ENCODE measurements around the gene SERPINA4.
"Not testable (repeated sequence)": the region's sequence is repeated elsewhere in the genome, so short reads cannot be mapped to it uniquely, and the experiment has no call there.

Gene SERPINA4

DNA sequence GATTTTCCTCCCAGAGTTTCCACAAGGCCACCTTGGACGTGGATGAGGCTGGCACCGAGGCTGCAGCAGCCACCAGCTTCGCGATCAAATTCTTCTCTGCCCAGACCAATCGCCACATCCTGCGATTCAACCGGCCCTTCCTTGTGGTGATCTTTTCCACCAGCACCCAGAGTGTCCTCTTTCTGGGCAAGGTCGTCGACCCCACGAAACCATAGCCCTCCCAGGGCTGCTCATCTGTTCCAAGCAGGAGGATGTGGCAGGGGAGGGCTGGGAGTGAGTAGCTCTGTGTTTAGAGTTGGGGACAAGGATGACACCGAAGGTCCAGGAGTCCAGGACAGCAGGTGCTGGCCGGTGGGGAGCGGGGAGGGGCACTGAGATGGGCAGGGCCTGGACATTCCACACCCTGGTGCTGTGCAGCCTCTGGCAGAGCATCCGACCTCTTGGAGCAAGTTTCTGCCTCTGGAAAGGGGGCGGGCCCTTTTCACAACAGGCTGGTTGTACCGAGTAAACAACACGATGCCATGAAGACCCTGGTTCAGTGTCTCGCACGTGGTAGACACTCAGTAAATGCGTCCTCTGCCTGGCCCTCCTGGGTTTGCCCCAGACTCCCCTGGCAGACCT is 8.2 kb downstream of the SERPINA4 start:
- no peak for DNase-seq (ENCODE audit: low read depth)

DNA sequence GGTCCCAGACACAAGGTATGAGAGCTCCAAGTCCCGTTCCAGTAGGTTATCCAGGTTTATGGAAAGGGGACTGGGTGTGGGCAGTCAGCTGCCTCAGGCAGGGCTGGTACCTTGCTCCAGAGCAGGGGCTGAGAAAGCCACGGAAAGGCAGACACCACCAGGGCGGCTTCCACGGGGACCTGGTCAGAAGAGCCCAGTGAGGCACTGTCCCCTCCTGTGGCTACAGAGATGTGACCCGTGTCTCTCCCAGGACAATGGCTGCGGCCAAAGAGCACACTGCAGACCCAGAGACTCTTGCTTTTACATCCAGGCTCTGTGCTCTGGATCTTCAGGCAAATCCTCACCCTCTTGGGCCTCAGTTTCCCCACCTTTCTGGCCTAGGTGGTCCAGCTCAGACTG is 8.8 kb downstream of the SERPINA4 start:
- DNase-seq (ENCODE audit: low read depth) = no peak

DNA sequence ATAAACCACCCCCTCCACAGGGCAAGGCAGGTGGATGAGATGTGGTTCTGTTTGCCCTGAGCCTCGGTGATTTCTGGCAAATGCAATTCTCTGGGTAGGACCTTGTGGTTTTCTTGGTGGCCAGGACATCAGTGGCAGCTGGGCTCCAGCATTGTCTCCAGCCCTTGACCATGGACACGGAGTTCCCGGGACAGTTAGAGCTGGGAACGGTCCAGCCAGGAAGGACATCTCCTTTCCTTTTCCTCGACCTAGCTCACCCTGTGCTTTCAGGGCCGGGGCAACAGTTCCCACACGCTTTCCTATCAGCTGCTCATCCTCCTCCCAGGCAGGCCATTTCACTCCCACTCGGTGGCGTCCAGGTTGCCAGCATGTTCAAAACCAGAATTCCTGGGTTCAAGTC is 9.2 kb downstream of the SERPINA4 start:
- no peak for DNase-seq (ENCODE audit: low read depth)

DNA sequence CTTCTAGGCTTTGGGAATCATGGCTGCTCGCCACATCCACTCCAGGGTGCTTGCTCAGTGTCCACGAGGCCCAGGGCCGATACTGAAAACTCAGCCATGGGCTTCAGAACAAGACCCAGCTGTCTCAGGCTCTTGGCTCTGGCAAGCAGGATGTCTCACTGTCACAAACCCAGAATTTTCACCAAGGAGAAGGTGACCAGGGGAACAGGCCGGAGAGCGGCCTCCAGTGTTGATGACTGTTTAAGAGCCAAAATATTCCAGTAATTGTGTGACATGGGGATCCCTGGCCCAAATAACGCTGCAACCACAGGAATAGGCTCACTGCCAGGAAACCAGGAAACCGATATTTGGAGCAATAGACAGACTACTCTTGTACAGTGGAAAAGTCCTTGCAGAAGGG is 10.2 kb downstream of the SERPINA4 start:
- no peak for DNase-seq (ENCODE audit: low read depth)

DNA sequence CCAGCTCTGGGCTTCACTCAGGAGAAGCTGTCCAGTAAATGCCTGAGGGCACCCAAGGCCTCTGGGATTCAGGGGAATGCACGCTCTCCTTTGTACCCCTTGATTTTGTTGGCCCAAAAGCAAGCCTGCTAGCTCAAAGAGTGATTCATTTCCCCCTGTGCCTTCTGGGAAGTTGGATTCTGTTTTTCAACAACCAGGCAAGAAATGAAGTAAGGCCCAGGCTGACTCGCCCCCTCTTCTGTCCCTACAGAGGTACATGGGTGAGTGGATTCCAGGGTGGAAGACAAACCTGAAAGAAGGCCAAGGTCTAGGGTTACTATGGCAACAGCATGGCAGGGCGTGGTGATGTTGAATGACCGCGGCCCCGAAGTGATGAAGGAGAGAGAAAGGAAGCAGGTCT is 10.7 kb downstream of the SERPINA4 start:
- no peak for DNase-seq (ENCODE audit: low read depth)

DNA sequence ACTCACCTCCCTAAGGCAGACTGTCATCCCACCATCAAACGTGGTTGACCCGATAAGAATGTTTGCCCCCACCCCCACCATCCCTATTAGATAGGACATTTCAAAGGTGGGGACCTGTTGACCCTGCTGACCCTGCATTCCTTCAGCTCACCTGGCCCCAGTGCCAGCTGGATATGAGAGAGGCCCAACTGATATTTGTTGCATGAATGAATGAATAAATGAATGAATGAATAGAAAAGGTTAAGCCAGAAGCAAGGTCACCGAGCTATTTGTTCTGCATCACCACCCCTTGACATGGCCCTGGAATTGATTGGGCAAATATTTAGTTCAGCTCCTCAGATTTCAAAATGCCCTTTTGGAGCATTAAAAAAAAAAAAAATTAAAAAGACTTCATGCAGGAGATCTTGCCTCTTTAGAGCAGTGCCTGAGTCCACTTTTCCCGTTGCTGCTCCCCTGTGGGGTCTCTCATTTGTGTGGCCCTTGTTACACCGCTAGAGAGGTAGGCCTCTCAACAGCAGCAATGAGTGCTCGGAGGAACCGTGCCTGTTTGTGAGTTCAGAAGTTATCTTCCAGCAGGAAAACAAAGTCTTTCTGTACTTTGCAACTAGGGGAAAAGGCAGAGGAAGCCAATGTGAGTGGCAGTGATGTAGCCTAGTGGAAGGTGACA is 11.5 kb downstream of the SERPINA4 start:
- DNase-seq (ENCODE audit: low read depth) = no peak

DNA sequence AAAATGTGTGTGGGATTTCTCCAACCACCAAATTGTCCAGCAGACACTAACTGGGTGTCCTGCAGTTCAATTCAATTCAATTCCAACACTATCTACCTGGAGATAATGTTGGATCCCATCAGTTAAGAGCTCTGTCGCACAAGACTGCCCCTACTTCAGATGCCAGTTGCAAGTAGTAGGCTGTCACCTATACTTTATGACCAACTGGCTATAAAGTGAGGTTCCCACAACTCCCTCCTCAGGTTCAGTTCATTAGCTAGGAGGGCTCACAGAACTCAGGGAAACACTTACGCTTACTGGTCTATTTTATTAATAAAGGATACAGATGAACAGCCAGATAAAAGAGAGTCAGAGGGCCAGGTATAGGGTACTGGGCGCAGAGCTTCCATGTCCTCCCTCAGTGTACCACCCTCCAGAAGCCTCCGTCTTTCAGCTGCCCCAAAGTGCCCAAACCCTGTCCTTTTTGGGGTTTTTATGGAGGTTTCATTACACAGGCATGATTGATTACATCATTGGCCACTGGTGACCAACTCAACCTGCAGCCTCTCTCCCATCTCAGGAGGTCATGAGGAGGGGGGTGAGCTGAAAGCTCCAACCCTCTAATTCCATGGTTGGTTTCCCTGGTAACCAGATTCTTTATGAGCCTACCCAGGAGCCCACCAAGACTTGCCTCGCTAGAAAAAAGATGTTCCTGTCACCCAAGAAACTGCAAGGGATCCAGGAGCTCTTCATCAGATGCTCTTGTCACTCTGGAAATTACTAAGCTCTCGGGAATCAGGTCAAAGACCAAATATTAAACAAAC is 12.4 kb downstream of the SERPINA4 start:
- no peak for DNase-seq (ENCODE audit: low read depth)

DNA sequence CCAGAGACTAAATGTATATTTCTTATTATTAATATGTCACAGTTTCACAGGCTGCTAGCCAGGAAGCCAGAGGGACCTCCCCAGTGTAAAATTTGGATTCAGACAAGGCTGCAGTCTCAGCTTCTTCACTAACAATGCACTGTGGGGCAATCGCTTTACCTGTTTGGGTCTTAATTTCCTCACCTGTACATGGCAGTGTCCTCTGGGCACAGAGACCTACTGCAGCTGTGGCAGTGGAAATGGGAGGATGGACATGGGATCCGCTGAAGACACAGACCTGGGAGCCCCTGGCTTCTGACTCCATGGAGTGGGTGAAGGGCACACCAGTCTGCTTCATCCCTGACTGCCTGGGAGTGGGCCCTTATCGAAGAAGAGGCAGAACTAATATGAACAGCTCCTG is 13.1 kb downstream of the SERPINA4 start:
- no peak for DNase-seq (ENCODE audit: low read depth)

DNA sequence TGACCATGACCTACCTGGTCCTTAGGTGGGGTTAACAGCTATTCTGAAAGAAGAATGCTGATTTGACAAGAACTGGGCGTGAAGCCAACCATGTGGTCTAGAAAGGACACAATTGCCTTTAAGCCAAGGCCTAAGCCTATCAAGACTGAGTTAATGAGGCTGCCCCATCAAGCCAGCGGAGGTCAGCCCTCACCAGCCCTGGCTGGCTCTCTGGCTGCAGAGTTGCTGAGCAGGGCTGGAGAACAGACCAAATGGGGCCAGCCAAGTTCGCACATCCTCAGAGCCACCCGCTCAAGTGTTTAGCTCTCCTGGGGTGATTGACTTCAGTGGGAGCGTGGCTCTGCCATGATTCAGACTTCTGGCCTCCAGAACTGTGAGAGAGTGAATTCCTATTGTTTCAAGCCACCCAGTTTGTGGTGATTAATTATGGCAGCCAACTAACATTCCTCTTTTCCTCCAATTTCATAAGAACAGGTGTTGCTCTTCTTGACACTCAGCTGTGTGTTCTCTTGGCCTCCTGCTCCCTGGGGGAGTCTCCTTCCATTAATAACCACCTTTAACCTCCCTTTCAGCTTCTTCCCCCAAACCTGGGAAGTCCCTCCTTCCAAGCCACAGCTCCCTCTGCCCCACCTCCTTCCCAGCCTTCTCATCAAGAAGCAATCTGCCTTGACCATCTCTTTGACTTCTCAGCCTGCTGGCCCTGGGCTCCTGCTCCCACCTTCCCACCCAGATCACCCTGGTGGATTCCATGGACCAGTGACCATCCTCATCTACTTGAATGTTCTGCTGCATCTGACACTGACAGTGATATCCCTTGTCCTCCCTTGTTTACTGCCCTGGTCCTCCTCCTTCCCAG is 14.7 kb downstream of the SERPINA4 start:
- no peak for DNase-seq (ENCODE audit: low read depth)

DNA sequence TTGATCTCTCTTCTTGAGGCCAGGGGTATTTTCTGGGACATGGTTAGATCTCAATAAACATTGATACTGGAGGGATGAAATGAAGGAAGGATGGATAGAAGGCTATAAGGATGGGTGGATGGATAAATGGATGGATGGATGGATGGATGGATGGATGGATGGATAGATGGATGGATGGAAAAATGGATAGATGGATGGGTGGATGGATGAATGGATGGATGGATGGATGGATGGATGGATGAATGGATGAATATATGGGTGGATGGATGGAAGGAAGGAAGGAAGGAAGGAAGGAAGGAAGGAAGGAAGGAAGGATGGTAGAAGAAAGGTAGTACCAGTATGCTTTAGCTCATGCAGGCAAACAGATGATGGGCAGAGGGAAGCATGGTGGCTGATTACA is 16.2 kb downstream of the SERPINA4 start:
- DNase-seq (ENCODE audit: low read depth) = not testable (repeated sequence)

DNA sequence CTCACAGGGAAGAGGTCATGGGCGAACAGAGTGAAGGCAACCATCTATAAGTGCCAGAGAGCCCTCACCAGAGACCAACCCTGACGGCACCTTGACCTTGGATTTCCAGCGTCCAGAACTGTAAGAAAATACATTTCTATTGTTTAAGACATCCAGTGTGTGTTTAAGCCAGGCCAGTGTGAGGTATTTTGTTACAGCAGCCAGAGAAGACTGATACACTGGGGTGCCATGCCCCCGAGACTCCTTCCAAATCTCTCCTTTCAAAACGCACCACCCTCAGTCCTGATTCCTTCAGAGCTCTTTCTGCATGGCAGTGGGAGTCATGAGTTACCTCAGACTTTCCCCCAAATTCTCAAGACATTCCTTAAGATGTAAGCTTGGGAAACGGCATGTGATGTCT is 17.5 kb downstream of the SERPINA4 start:
- no peak for DNase-seq (ENCODE audit: low read depth)

DNA sequence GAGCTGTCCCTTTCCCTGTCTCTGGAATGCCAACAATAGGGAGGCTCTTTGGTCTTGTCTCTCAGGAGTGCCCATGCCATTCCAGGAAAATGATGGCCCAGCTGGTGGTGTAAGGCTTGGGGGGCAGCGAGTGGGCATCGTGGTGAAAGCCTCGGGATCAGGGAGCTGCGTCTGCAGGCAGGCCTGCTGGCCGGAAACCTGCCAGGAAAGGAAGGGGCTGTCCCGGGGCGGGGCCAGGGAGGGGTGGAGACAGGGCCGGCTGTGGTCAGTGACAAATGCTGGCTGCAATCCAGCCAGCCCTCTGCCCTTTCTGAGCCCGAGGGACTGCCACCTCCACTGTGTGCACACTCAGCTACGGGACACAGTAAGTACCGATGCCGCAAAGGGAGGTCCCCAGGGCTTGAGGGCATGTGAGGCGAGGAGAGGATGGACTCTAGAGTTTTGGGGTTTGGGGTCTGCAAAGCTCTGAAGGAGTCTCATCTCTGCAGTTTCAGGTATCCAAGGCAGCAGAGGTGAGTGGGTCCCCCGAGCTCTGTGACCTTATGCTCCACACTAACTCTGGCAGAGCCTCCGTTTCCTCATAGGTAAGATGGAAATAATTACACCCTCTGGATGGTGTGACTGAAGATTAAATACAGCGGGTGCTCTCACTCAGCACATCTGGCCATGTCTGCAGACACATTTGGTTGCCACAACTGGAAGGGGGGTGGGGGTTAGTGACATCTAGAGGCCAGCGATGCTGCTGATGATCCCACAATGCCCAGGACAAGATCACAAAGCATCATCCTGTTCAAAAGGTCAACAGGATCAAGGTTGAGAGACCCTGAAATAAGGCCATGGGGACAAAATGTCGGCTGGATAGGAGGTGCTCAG is 20.1 kb downstream of the SERPINA4 start, which contains the start of gene SERPINA5:
Gene SERPINA5, plus strand, starts transcription at position 300 of the 873 bp plus-strand sequence. CDS start 5,937 bp downstream, outside the sequence.
- DNase-seq (ENCODE audit: low read depth) = no peak

DNA sequence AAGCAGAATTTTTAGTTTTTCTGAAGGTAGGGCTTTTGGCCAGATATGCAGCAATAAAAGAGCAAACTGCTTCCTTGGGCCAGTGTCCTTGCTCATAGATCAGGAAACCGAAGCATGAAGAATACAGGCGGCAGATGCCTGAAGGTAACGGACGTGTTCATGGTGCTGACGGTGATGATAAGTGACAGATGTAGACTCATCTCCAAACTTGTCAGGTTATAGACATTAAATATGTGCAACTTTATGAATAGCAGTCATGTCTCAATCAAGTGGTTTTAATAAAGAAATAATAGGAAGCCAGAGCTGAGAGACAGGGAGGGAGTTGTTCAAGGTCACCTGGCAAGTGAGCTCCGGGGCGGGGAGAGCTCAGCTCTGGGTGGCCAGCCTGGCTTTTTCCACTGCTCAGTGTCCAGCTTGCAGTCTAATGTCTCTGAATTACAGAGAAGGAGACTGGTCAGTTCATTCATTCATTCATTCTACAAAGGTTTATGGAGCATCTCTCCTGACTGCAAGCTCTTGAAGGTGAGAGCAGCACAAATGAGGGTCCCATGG is 21.0 kb downstream of the SERPINA4 start:
- DNase-seq (ENCODE audit: low read depth) = no peak

DNA sequence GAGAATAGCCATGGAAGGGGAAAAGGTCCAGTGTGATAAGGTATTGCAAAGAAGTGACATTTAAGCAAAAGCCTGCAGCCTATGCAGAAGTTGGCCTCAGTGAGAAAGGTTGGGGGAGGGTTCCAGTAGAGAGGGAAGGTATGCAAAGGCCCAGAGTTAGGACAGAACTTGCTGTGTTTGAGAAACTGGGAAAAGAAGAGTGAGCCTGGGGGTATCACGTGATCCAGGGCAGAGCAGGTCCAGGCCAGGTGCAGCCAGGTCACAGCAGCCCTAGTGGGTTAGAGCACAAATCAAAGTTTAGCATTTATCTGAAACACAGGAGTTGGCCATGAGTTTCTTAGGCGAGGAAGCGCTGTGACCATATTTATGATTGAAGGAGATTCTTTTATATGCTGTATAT is 21.6 kb downstream of the SERPINA4 start:
- no peak for DNase-seq (ENCODE audit: low read depth)

DNA sequence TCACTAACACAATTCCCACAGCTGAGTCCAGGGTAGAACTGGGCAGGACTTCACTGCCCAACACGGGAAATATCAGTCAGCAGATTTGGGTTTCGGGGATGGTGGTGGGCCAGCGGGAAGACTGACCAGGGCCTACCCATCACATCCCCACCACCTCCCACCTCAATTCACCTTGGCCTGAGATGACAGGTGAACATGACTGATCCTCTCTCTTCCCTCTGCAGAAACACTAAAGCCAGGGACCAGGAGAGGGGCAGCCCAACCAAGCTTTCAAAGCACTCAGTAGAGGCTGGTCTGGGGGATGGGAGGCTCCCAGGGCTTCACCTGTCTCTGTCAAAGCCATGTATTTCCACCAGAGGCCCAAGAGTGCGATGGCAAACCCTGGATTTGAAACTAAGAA is 22.3 kb downstream of the SERPINA4 start:
- DNase-seq (ENCODE audit: low read depth) = no peak

DNA sequence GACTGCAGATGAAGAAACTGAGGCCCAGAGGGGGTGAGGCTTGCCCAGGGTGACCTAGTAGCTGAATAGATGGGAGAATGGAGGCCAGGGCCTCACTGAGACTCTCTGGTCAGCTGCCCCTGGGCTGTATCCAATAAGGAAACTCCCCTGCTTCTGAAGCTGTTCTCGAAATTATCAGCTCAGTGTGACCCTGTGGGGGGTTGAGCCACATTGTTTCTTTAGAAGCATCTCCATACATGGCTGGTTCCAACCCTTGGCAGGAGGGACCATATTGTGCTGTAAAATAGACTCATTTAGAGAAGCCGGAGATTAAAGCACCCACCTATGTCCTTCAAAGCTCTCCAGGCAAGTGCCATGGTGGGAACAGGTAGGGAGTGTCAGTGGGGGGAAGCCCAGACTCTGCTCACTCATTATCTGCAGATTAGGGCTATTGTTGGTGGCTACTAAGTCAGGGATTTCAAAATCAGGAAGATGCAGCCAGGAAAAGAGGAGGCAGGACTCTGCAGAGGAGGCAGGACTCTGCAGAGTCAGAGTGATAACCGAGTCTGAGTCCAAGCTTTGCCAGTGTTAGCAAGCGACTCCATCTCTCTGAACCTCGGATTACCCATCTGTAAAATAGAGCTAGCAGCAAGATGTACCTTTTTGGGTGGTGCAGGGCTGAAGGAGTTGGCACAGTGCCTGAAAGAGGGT is 23.5 kb downstream of the SERPINA4 start:
- no peak for DNase-seq (ENCODE audit: low read depth)

DNA sequence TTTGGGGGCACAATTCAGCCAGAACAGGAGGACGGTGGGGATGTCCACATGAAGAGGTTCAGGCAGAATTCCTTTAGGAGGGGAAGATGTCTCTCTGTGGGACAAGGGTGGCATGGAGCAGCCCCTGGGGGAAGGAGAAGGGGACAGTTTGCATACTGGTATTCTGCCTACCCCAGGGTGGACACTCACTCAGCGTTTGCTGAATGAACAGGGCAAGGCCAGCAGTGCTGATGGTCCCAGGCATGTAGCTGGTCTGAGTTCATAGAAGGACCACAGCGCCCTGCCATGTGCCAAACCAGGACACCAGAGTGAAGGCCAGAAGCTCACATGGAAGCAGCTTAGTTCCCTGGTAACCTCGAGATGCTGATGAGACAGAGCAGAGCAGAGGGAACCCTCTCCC is 25.4 kb downstream of the SERPINA4 start:
- no peak for DNase-seq (ENCODE audit: low read depth)

DNA sequence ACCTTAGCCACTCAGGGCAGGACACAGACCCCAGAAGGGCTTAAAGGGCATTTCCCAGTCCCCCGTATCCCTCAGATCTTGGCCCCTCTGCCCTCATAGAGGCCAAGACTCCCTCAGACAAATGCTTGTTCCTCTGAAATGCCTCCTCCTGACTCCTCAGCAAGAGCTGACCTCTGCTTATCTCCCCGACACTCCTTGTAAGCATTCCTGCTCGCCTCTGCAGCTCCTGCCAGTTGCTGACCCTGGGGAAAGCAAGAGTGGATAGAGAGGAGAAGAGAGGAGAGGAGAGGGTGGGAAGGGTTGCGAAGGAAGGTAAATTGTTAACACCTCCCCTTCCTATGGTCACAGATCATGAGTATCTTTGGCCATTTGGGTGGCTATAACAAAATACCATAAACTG is 27.1 kb downstream of the SERPINA4 start:
- no peak for DNase-seq (ENCODE audit: low read depth)

DNA sequence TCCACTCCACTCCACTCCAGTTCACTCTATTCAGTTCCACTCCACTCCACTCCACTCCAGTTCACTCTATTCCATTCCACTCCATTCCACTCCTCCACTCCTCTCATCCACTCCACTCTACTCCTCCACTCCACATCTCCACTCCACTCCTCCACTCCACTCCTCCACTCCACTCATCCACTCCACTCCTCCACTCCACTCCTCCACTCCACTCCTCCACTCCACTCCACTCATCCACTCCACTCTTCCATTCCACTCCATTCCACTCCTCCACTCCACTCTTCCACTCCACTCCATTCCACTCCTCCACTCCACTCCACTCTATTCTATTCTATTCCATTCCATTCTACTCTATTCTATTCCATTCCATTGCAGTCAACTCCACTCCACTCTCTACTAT is 29.8 kb downstream of the SERPINA4 start:
- no peak for DNase-seq (ENCODE audit: low read depth)

DNA sequence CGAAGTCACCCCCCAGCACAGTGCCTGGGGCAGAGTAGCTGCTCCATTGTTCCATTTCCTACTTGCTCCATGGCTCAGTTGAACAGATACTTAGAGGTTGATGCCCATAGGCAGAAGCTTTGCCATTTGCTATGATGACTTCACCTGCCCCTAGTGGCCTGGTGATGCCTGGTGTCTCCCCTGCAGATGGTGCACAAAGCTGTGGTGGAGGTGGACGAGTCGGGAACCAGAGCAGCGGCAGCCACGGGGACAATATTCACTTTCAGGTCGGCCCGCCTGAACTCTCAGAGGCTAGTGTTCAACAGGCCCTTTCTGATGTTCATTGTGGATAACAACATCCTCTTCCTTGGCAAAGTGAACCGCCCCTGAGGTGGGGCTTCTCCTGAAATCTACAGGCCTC is 30.6 kb downstream of the SERPINA4 start:
- no peak for DNase-seq (ENCODE audit: low read depth)

Measured in stimulated activated CD8-positive, alpha-beta memory T cell treated with anti-CD3 and anti-CD28 coated beads, Interleukin-15, amount 100 ng/mL, for 24 hours (primary cell).